ENCODE results near the gene JSRP1.

- TF ChIP-seq CTCF (IDR thresholded peaks at IDR 0.05; ENCODE audit: insufficient read depth, low read length): no peak
- TF ChIP-seq GABPA (IDR thresholded peaks at IDR 0.05; ENCODE audit: low read depth): no peak
These were observed 38.6 kb downstream of the JSRP1 start for GRCh38 chr19:2217591-2217990.
